Stomach (tissue), 9 donors: ENCODE measurements around the gene FBXL17. TPM values are rescaled to one million over a fixed set of nuclear protein-coding genes. Genes with fewer than 3 reads are reported as not detected.

Experiments
- DNase-seq, 2 donors: peaks; one replicate each; pipeline versions ENCODE4 v3.0.0 to v3.0.0-alpha.2; 2013 to 2019
- H3K27ac ChIP-seq, 5 donors: fragments of 200-600 bp in 4 of 5; sonication (generic) in 4 of 5; one replicate each; pipeline ENCODE4 v1.5.1; 2013 to 2019; ENCODE audit warnings: mild to moderate bottlenecking in 1 of 5, moderate library complexity in 1 of 5
- H3K27me3 ChIP-seq, 3 donors: fragments of 200-600 bp; sonication (generic); one replicate each; pipeline ENCODE4 v1.5.1; 2017 to 2019; ENCODE audit warnings: mixed run types in 1 of 3
- H3K36me3 ChIP-seq, 4 donors: fragments of 200-600 bp; sonication (generic); 1 replicate in 3 of 4; 2 replicates in 1 of 4; pipeline ENCODE4 v1.5.1; 2016 to 2019
- H3K4me1 ChIP-seq, 4 donors: fragments of 200-600 bp; sonication (generic); one replicate each; pipeline ENCODE4 v1.5.1; 2016 to 2019
- H3K4me3 ChIP-seq, 4 donors: fragments of 200-600 bp; sonication (generic) in 3 of 4; one replicate each; pipeline ENCODE4 v1.5.1; 2016 to 2019; ENCODE audit warnings: mild to moderate bottlenecking in 1 of 4
- H3K9me3 ChIP-seq, 4 donors: fragments of 200-600 bp; sonication (generic); one replicate each; pipeline ENCODE4 v1.5.1; 2016 to 2019
- EP300 ChIP-seq: sonication (generic); formaldehyde crosslinking; IDR thresholded peaks from one replicate; pipeline ENCODE4 v1.6.1; 2017; ENCODE audit warnings: antibody characterized with exemption
- POLR2A ChIP-seq, 4 donors: fragments of 450-650 bp; IDR thresholded peaks; one replicate each; pipeline ENCODE4 v1.6.1; 2016; ENCODE audit warnings: antibody characterized with exemption in 4 of 4, control low read depth in 2 of 4, mild to moderate bottlenecking in 1 of 4, moderate library complexity in 1 of 4
- POLR2AphosphoS5 ChIP-seq, 3 donors: sonication (generic); formaldehyde crosslinking; IDR thresholded peaks; one replicate each; pipeline ENCODE4 v1.6.1; 2016; ENCODE audit warnings: antibody characterized with exemption in 3 of 3
- WGBS, 5 donors: extraction: QIAGEN DNeasy Blood & Tissue Kit in 3 of 5; methylation state at CpG; one replicate each; pipeline versions ENCODE4 v1.1.5 to v1.1.7; 2013 to 2018; 5-methylcytosine and 5-hydroxymethylcytosine counted together
- intact Hi-C: fragments of 100-400 bp; cut with DNase I; formaldehyde crosslinking; loops from one replicate; pipeline ENCODE4 v1.15.1; 2023; ENCODE audit warnings: low total_unique reads
- polyA plus RNA-seq, 3 donors: library from polyadenylated mRNA; stranded (reverse); fragments of 200-250 nt; gene quantifications; one replicate each; pipeline ENCODE4 v1.2.3, GENCODE V29; 2013
- total RNA-seq, 5 donors: library from RNA; depleted of rRNA; stranded (reverse); fragments of >200 nt; gene quantifications; one replicate each; pipeline versions ENCODE4 v1.1.0 to v1.2.3, GENCODE V29; 2014 to 2016
- TF ChIP-seq, protein P1 (sequence below), 7 experiments: fragments of 450-650 bp in 4 of 7; fragments of 200-600 bp in 3 of 7; sonication (generic) in 3 of 7; IDR thresholded peaks; one replicate each; pipeline ENCODE4 v1.5.1; 2016 to 2019; ENCODE audit warnings: antibody characterized with exemption in 7 of 7, control low read depth in 2 of 7, mild to moderate bottlenecking in 1 of 7
- donor health status: healthy with polysubstance abuse.
- donor health status: Bipolar disorder and iron deficiency.
- donor health status: healthy.

Gene FBXL17
- total and polyA plus RNA-seq, 8 donors: 3.8 to 28.0 (median 14.4) TPM

DNA sequence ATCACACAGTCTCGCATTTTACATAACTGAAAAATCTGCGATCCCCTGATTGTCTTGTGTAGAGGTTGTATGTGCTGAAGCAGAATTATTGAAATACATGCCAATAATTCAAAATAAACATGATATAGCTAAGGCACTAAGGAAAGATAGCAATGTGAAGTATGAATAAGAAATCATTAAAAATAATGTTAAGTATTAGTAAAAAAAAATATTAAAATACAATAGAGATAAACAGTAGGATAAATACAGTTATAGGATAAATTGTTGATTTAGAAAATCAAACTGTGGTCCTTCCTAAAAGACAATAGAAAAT, 121.1 kb downstream of the FBXL17 start:
- peaks cover 4 to 24% (median 15%) of the 10 kb centered on the region in 4 donors for H3K4me1 ChIP-seq
- H3K4me3 ChIP-seq: no peak overlapping the region
- no peaks in the 10 kb centered on the region for H3K27me3 ChIP-seq
- TF ChIP-seq EP300: no peak
- TF ChIP-seq, protein P1, sequence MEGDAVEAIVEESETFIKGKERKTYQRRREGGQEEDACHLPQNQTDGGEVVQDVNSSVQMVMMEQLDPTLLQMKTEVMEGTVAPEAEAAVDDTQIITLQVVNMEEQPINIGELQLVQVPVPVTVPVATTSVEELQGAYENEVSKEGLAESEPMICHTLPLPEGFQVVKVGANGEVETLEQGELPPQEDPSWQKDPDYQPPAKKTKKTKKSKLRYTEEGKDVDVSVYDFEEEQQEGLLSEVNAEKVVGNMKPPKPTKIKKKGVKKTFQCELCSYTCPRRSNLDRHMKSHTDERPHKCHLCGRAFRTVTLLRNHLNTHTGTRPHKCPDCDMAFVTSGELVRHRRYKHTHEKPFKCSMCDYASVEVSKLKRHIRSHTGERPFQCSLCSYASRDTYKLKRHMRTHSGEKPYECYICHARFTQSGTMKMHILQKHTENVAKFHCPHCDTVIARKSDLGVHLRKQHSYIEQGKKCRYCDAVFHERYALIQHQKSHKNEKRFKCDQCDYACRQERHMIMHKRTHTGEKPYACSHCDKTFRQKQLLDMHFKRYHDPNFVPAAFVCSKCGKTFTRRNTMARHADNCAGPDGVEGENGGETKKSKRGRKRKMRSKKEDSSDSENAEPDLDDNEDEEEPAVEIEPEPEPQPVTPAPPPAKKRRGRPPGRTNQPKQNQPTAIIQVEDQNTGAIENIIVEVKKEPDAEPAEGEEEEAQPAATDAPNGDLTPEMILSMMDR (IDR thresholded peaks at IDR 0.05): no peak
- TF ChIP-seq POLR2AphosphoS5 (IDR thresholded peaks at IDR 0.05): no peak
- TF ChIP-seq POLR2A (IDR thresholded peaks at IDR 0.05): no peak
- no peaks in the 10 kb centered on the region for H3K36me3 ChIP-seq
- no peak overlapping the region for H3K27ac ChIP-seq
- DNase-seq: no peak
- intact Hi-C loops: no loop called here
- no peaks in the 10 kb centered on the region for H3K9me3 ChIP-seq
- 4 to 26% (median 7%) methylated on average over 2 of the region's 2 CpGs for WGBS, 5 donors

DNA sequence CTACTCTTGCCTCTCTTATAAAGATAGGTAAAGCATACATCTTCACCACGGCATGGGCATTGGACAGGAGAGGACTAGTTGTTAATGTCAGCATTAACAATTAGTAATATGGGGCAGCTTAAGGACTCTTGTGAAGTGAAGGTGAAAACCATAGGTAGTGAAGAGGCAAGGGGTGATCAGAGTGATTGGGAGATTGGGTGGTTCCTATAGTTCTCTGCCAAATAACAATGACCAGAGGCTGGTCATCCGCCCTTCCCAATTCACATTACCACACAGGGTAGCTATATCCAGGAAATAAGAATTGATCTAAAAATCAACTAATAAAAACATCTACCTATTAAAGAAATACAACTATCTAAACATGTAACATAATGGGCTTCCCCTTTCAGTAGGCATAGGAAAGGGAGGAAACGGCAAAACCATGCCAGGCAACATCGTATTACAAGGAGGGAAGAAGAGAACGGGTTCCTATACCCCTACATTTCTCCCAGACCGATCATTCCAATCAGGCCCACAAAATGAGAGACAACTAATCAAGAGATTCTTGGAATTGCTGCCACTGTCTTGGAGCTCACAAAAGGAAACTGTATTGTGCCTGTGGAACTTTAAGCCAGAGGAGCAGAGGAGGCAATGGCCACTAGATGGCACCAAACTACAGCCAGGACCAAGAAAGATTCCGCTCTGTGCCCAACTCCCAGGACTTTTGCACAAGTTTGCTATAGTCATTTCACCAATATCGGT, 121.6 kb downstream of the FBXL17 start:
- peak; percentile 75 to 93 for DNase-seq
- intact Hi-C loops: no loop called here
- Histone ChIP-seq H3K36me3 (no peaks in the 10 kb centered on the region), H3K27me3 (no peaks in the 10 kb centered on the region), H3K9me3 (no peaks in the 10 kb centered on the region), H3K27ac (no peak overlapping the region), H3K4me3 (peak overlapping the region in 1 of 4 donors; percentile 13), H3K4me1 (peaks cover 4 to 24% (median 15%) of the 10 kb centered on the region in 4 donors)
- TF ChIP-seq, protein P1 (IDR thresholded peaks at IDR 0.05): peak in 5 of 7 experiments; percentile 68 to 92 (median 89)
- no peak for TF ChIP-seq POLR2A (IDR thresholded peaks at IDR 0.05)
- no peak for TF ChIP-seq POLR2AphosphoS5 (IDR thresholded peaks at IDR 0.05)
- TF ChIP-seq EP300: no peak
- 42 to 50% (median 45%) methylated on average over 8 of the region's 8 CpGs for WGBS, 5 donors

DNA sequence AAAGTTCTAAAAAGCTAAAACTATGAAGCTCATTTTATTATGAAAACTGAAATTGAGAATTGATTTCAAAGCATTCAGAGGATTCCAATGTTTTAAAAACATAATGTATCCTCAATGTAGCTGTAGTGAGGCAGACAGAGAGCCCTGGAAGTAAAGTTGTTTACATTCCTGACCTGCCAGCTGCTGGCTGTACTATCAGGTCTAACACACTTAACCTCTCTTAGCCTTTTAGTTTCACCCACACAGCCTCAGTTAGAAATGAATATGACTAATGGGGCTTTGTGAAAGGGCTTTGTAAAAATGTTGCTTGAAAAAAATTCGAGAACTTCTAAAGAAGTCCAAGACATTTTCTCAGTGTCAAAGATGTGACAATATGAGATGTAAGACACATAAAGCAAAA, 122.6 kb downstream of the FBXL17 start:
- Histone ChIP-seq H3K9me3 (no peaks in the 10 kb centered on the region), H3K36me3 (no peaks in the 10 kb centered on the region), H3K4me3 (no peak overlapping the region), H3K4me1 (peaks cover 4 to 24% (median 15%) of the 10 kb centered on the region in 4 donors), H3K27ac (no peak overlapping the region), H3K27me3 (no peaks in the 10 kb centered on the region)
- peak in 1 of 2 donors; percentile 36 for DNase-seq
- intact Hi-C loops: no loop called here
- TF ChIP-seq POLR2A (IDR thresholded peaks at IDR 0.05): no peak
- TF ChIP-seq, protein P1 (IDR thresholded peaks at IDR 0.05): no peak
- no peak for TF ChIP-seq EP300
- no peak for TF ChIP-seq POLR2AphosphoS5 (IDR thresholded peaks at IDR 0.05)
- 8 to 26% (median 12%) methylated on average over 1 of the region's 1 CpG for WGBS, 5 donors

DNA sequence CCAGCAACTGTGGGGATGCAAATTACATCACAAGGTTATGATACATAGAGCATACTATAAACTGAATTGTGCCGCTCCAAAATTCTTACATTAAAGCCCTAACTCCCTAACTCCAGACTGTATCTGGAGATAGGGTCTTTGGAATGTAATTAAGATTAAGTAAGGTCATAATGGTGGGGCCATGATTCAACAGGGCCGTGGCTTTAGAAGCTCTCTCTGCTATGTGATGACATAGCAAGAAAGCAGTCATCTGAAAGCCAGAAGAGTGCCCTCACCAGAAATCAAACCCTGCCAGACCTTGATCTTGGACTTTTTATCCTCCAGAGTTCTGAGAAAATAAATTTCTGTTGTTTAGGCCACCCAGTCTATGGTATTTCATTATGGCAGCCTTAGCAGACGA, 123.9 kb downstream of the FBXL17 start:
- WGBS, 5 donors: 77 to 94% (median 92%) methylated on average over 3 of the region's 3 CpGs
- no peak overlapping the region for H3K4me3 ChIP-seq
- DNase-seq: no peak
- TF ChIP-seq POLR2AphosphoS5 (IDR thresholded peaks at IDR 0.05) (no peak), EP300 (no peak), POLR2A (IDR thresholded peaks at IDR 0.05) (no peak)
- TF ChIP-seq, protein P1 (IDR thresholded peaks at IDR 0.05): no peak
- no peak overlapping the region for H3K27ac ChIP-seq
- H3K9me3 ChIP-seq: no peaks in the 10 kb centered on the region
- H3K4me1 ChIP-seq: peaks cover 4 to 24% (median 15%) of the 10 kb centered on the region in 4 donors
- no peaks in the 10 kb centered on the region for H3K36me3 ChIP-seq
- H3K27me3 ChIP-seq: no peaks in the 10 kb centered on the region
- intact Hi-C loops: no loop called here
